Measurements from ENCODE around the gene CXCL9.
"Not testable (repeated sequence)": the region's sequence is repeated elsewhere in the genome, so short reads cannot be mapped to it uniquely, and the experiment has no call there.

Gene CXCL9

GRCh38 chr4:76003035-76003434, 4.3 kb downstream of the CXCL9 start:
- Histone ChIP-seq H4K5ac (ENCODE audit: low read length) (no peak overlapping the region), H3K79me2 (ENCODE audit: control insufficient read depth, insufficient read depth, low read length) (no peaks in the 10 kb centered on the region), H3K4me3 (ENCODE audit: low read length) (no peak overlapping the region), H3K56ac (ENCODE audit: low read length) (no peak overlapping the region), H3K36me3 (ENCODE audit: control insufficient read depth, insufficient read depth, low read length) (no peaks in the 10 kb centered on the region), H4K8ac (ENCODE audit: low read depth, low read length) (no peak overlapping the region), H2AK5ac (ENCODE audit: low read length) (no peak overlapping the region), H2BK120ac (ENCODE audit: low read depth, low read length) (no peak overlapping the region), H3K79me1 (ENCODE audit: low read length) (no peaks in the 10 kb centered on the region), H3K4me1 (ENCODE audit: control insufficient read depth, low read depth, low read length) (no peaks in the 10 kb centered on the region), H2BK5ac (ENCODE audit: low read length) (no peak overlapping the region), H3K4ac (ENCODE audit: low read depth, low read length) (no peak overlapping the region), H3K9ac (ENCODE audit: low read length) (no peak overlapping the region), H3K23ac (ENCODE audit: low read length) (no peak overlapping the region), H3K4me2 (ENCODE audit: low read length) (no peak overlapping the region), H3K18ac (ENCODE audit: low read length) (no peak overlapping the region), H3K27ac (ENCODE audit: low read depth, low read length) (no peak overlapping the region), H2BK15ac (replicated peaks; ENCODE audit: low read depth) (no peak overlapping the region), H3K27me3 (ENCODE audit: insufficient read depth, low read length, poor library complexity) (no peaks in the 10 kb centered on the region)
- no CpG with 5 or more reads among the region's 2 CpGs for WGBS (ENCODE audit: extremely low coverage, insufficient coverage, low lambda C conversion rate)
- no peak for DNase-seq

- no peak for DNase-seq
- Histone ChIP-seq H3K79me1 (ENCODE audit: low read length) (no peaks in the 10 kb centered on the region), H3K56ac (ENCODE audit: low read length) (no peak overlapping the region), H3K4me3 (ENCODE audit: low read length) (no peak overlapping the region), H3K36me3 (ENCODE audit: control insufficient read depth, insufficient read depth, low read length) (no peaks in the 10 kb centered on the region), H3K9ac (ENCODE audit: low read length) (no peak overlapping the region), H3K27ac (ENCODE audit: low read depth, low read length) (no peak overlapping the region), H3K23ac (ENCODE audit: low read length) (no peak overlapping the region), H2BK5ac (ENCODE audit: low read length) (no peak overlapping the region), H4K5ac (ENCODE audit: low read length) (no peak overlapping the region), H3K79me2 (ENCODE audit: control insufficient read depth, insufficient read depth, low read length) (no peaks in the 10 kb centered on the region), H3K27me3 (ENCODE audit: insufficient read depth, low read length, poor library complexity) (no peaks in the 10 kb centered on the region), H3K4me2 (ENCODE audit: low read length) (no peak overlapping the region), H2AK5ac (ENCODE audit: low read length) (no peak overlapping the region), H2BK120ac (ENCODE audit: low read depth, low read length) (no peak overlapping the region), H3K4ac (ENCODE audit: low read depth, low read length) (no peak overlapping the region), H4K8ac (ENCODE audit: low read depth, low read length) (no peak overlapping the region), H3K18ac (ENCODE audit: low read length) (no peak overlapping the region), H2BK15ac (replicated peaks; ENCODE audit: low read depth) (no peak overlapping the region), H3K4me1 (ENCODE audit: control insufficient read depth, low read depth, low read length) (no peaks in the 10 kb centered on the region)
- WGBS (ENCODE audit: extremely low coverage, insufficient coverage, low lambda C conversion rate) = no CpG with 5 or more reads among the region's 4 CpGs
Observed at GRCh38 chr4:76002176-76002575, 5.1 kb downstream of the CXCL9 start.

- H4K8ac ChIP-seq (ENCODE audit: low read depth, low read length) = no peak overlapping the region
- no peak overlapping the region for H2BK15ac ChIP-seq (replicated peaks; ENCODE audit: low read depth)
- H3K79me2 ChIP-seq (ENCODE audit: control insufficient read depth, insufficient read depth, low read length) = no peaks in the 10 kb centered on the region
- no peak overlapping the region for H3K23ac ChIP-seq (ENCODE audit: low read length)
- no peaks in the 10 kb centered on the region for H3K79me1 ChIP-seq (ENCODE audit: low read length)
- H2BK120ac ChIP-seq (ENCODE audit: low read depth, low read length) = no peak overlapping the region
- H2BK5ac ChIP-seq (ENCODE audit: low read length) = no peak overlapping the region
- H3K9ac ChIP-seq (ENCODE audit: low read length) = no peak overlapping the region
- H3K27me3 ChIP-seq (ENCODE audit: insufficient read depth, low read length, poor library complexity) = no peaks in the 10 kb centered on the region
- no peak overlapping the region for H3K18ac ChIP-seq (ENCODE audit: low read length)
- no peak for DNase-seq
- H3K4me3 ChIP-seq (ENCODE audit: low read length) = no peak overlapping the region
- no peaks in the 10 kb centered on the region for H3K4me1 ChIP-seq (ENCODE audit: control insufficient read depth, low read depth, low read length)
- H3K4ac ChIP-seq (ENCODE audit: low read depth, low read length) = no peak overlapping the region
- H3K27ac ChIP-seq (ENCODE audit: low read depth, low read length) = no peak overlapping the region
- H3K56ac ChIP-seq (ENCODE audit: low read length) = no peak overlapping the region
- H2AK5ac ChIP-seq (ENCODE audit: low read length) = no peak overlapping the region
- no peak overlapping the region for H4K5ac ChIP-seq (ENCODE audit: low read length)
- H3K36me3 ChIP-seq (ENCODE audit: control insufficient read depth, insufficient read depth, low read length) = no peaks in the 10 kb centered on the region
- WGBS (ENCODE audit: extremely low coverage, insufficient coverage, low lambda C conversion rate) = no CpG with 5 or more reads among the region's 7 CpGs
- no peak overlapping the region for H3K4me2 ChIP-seq (ENCODE audit: low read length)
Observed at GRCh38 chr4:76001700-76002099, 5.6 kb downstream of the CXCL9 start.

GRCh38 chr4:76000279-76000678, 7.0 kb downstream of the CXCL9 start:
- no peak for DNase-seq
- Histone ChIP-seq H3K4ac (ENCODE audit: low read depth, low read length) (no peak overlapping the region), H4K5ac (ENCODE audit: low read length) (no peak overlapping the region), H3K23ac (ENCODE audit: low read length) (no peak overlapping the region), H3K79me1 (ENCODE audit: low read length) (no peaks in the 10 kb centered on the region), H3K4me1 (ENCODE audit: control insufficient read depth, low read depth, low read length) (no peaks in the 10 kb centered on the region), H3K27me3 (ENCODE audit: insufficient read depth, low read length, poor library complexity) (no peaks in the 10 kb centered on the region), H4K8ac (ENCODE audit: low read depth, low read length) (no peak overlapping the region), H3K9ac (ENCODE audit: low read length) (no peak overlapping the region), H3K4me2 (ENCODE audit: low read length) (no peak overlapping the region), H3K4me3 (ENCODE audit: low read length) (no peak overlapping the region), H3K27ac (ENCODE audit: low read depth, low read length) (no peak overlapping the region), H3K18ac (ENCODE audit: low read length) (no peak overlapping the region), H3K56ac (ENCODE audit: low read length) (no peak overlapping the region), H2BK15ac (replicated peaks; ENCODE audit: low read depth) (no peak overlapping the region), H3K36me3 (ENCODE audit: control insufficient read depth, insufficient read depth, low read length) (no peaks in the 10 kb centered on the region), H2BK120ac (ENCODE audit: low read depth, low read length) (no peak overlapping the region), H2AK5ac (ENCODE audit: low read length) (no peak overlapping the region), H2BK5ac (ENCODE audit: low read length) (no peak overlapping the region), H3K79me2 (ENCODE audit: control insufficient read depth, insufficient read depth, low read length) (no peaks in the 10 kb centered on the region)
- no CpG with 5 or more reads among the region's 1 CpG for WGBS (ENCODE audit: extremely low coverage, insufficient coverage, low lambda C conversion rate)

GRCh38 chr4:75998525-75999147, 8.7 kb downstream of the CXCL9 start:
- no CpG with 5 or more reads among the region's 2 CpGs for WGBS (ENCODE audit: extremely low coverage, insufficient coverage, low lambda C conversion rate)
- H3K27ac ChIP-seq (ENCODE audit: low read depth, low read length); H3K79me1 ChIP-seq (ENCODE audit: low read length); H3K4me2 ChIP-seq (ENCODE audit: low read length); H4K8ac ChIP-seq (ENCODE audit: low read depth, low read length); H3K4ac ChIP-seq (ENCODE audit: low read depth, low read length); H3K23ac ChIP-seq (ENCODE audit: low read length); H2BK15ac ChIP-seq (replicated peaks; ENCODE audit: low read depth); H3K27me3 ChIP-seq (ENCODE audit: insufficient read depth, low read length, poor library complexity); H3K36me3 ChIP-seq (ENCODE audit: control insufficient read depth, insufficient read depth, low read length); H2BK5ac ChIP-seq (ENCODE audit: low read length); H3K56ac ChIP-seq (ENCODE audit: low read length); H3K9ac ChIP-seq (ENCODE audit: low read length); H3K4me3 ChIP-seq (ENCODE audit: low read length); DNase-seq; H2AK5ac ChIP-seq (ENCODE audit: low read length); H2BK120ac ChIP-seq (ENCODE audit: low read depth, low read length); H3K18ac ChIP-seq (ENCODE audit: low read length); H3K79me2 ChIP-seq (ENCODE audit: control insufficient read depth, insufficient read depth, low read length); H4K5ac ChIP-seq (ENCODE audit: low read length); H3K4me1 ChIP-seq (ENCODE audit: control insufficient read depth, low read depth, low read length): not testable (repeated sequence)

GRCh38 chr4:75997946-75998345, 9.4 kb downstream of the CXCL9 start:
- H3K4me3 ChIP-seq (ENCODE audit: low read length) = no peak overlapping the region
- no peaks in the 10 kb centered on the region for H3K27me3 ChIP-seq (ENCODE audit: insufficient read depth, low read length, poor library complexity)
- H3K56ac ChIP-seq (ENCODE audit: low read length) = no peak overlapping the region
- H3K79me2 ChIP-seq (ENCODE audit: control insufficient read depth, insufficient read depth, low read length) = no peaks in the 10 kb centered on the region
- no peak overlapping the region for H3K4me2 ChIP-seq (ENCODE audit: low read length)
- no peaks in the 10 kb centered on the region for H3K36me3 ChIP-seq (ENCODE audit: control insufficient read depth, insufficient read depth, low read length)
- H2BK5ac ChIP-seq (ENCODE audit: low read length) = no peak overlapping the region
- no peaks in the 10 kb centered on the region for H3K79me1 ChIP-seq (ENCODE audit: low read length)
- H3K4me1 ChIP-seq (ENCODE audit: control insufficient read depth, low read depth, low read length) = no peaks in the 10 kb centered on the region
- no peak overlapping the region for H4K8ac ChIP-seq (ENCODE audit: low read depth, low read length)
- H2AK5ac ChIP-seq (ENCODE audit: low read length) = no peak overlapping the region
- WGBS (ENCODE audit: extremely low coverage, insufficient coverage, low lambda C conversion rate) = no CpG with 5 or more reads among the region's 2 CpGs
- DNase-seq = no peak
- no peak overlapping the region for H3K27ac ChIP-seq (ENCODE audit: low read depth, low read length)
- H3K23ac ChIP-seq (ENCODE audit: low read length) = no peak overlapping the region
- no peak overlapping the region for H3K4ac ChIP-seq (ENCODE audit: low read depth, low read length)
- no peak overlapping the region for H3K9ac ChIP-seq (ENCODE audit: low read length)
- H3K18ac ChIP-seq (ENCODE audit: low read length) = no peak overlapping the region
- no peak overlapping the region for H4K5ac ChIP-seq (ENCODE audit: low read length)
- no peak overlapping the region for H2BK15ac ChIP-seq (replicated peaks; ENCODE audit: low read depth)
- H2BK120ac ChIP-seq (ENCODE audit: low read depth, low read length) = no peak overlapping the region
